GM19023 (cell line): ENCODE data around the gene NDST4.

Experiments used
- ATAC-seq: cut with Tn5 transposase; IDR thresholded peaks from one replicate; pipeline ENCODE4 v1.9.1; 2021; ENCODE audit warnings: mild to moderate bottlenecking, moderate library complexity; ENCODE audit not compliant: unreplicated experiment

NDST4 gene

GRCh38 chr4:114807759-114808404 is 305.5 kb downstream of the NDST4 start:
- peak; percentile 99 for ATAC-seq

- peak; percentile 25 for ATAC-seq
Measured at GRCh38 chr4:114807357-114807756, 306.1 kb downstream of the NDST4 start.

- no peak for ATAC-seq
Measured at GRCh38 chr4:114791976-114792375, 321.4 kb downstream of the NDST4 start.

GRCh38 chr4:114785570-114785969 is 327.9 kb downstream of the NDST4 start:
- no peak for ATAC-seq

GRCh38 chr4:114783215-114783595 is 330.2 kb downstream of the NDST4 start:
- ATAC-seq: no peak

- no peak for ATAC-seq
Measured at GRCh38 chr4:114782415-114783214, 330.8 kb downstream of the NDST4 start.

- no peak for ATAC-seq
Measured at GRCh38 chr4:114780205-114780604, 333.2 kb downstream of the NDST4 start.
